Neural cell (in vitro differentiated cells): ENCODE measurements around the gene AGT.

Experiments
- EP300 ChIP-seq: fragments of 450-650 bp; conservative IDR thresholded peaks from 2 replicates; pipeline ENCODE4 v1.6.1; 2014; ENCODE audit warnings: antibody characterized with exemption, mild to moderate bottlenecking, moderate library complexity; ENCODE audit not compliant: poor library complexity, severe bottlenecking
- EZH2 ChIP-seq: fragments of 200-600, 300-800 bp; shearing (Covaris generic), sonication (generic); IDR thresholded peaks from 2 replicates; pipeline ENCODE4 v1.6.1; 2014; ENCODE audit warnings: antibody characterized with exemption, low read length, borderline replicate concordance, mild to moderate bottlenecking; ENCODE audit not compliant: insufficient read depth, poor library complexity, severe bottlenecking
- RAD21 ChIP-seq: fragments of 450-650 bp; conservative IDR thresholded peaks from 2 replicates; pipeline ENCODE4 v1.6.1; 2014; ENCODE audit warnings: antibody characterized with exemption, mild to moderate bottlenecking, moderate library complexity
- SMC3 ChIP-seq: fragments of 450-650 bp; conservative IDR thresholded peaks from 2 replicates; pipeline ENCODE4 v1.6.1; 2014; ENCODE audit warnings: antibody characterized with exemption, mild to moderate bottlenecking, moderate library complexity; ENCODE audit not compliant: poor library complexity
- TAF1 ChIP-seq: IDR thresholded peaks from 2 replicates; pipeline ENCODE4 v1.6.1; 2012; ENCODE audit warnings: low read depth
- TF ChIP-seq, protein P1 (sequence below): fragments of 450-650 bp; IDR thresholded peaks from 2 replicates; pipeline ENCODE4 v1.5.1; 2014; ENCODE audit warnings: antibody characterized with exemption, mild to moderate bottlenecking, moderate library complexity; ENCODE audit not compliant: poor library complexity, severe bottlenecking
- TF ChIP-seq, protein P2 (sequence below): IDR thresholded peaks from 2 replicates; pipeline ENCODE4 v1.6.1; 2012; ENCODE audit warnings: borderline replicate concordance

DNA sequence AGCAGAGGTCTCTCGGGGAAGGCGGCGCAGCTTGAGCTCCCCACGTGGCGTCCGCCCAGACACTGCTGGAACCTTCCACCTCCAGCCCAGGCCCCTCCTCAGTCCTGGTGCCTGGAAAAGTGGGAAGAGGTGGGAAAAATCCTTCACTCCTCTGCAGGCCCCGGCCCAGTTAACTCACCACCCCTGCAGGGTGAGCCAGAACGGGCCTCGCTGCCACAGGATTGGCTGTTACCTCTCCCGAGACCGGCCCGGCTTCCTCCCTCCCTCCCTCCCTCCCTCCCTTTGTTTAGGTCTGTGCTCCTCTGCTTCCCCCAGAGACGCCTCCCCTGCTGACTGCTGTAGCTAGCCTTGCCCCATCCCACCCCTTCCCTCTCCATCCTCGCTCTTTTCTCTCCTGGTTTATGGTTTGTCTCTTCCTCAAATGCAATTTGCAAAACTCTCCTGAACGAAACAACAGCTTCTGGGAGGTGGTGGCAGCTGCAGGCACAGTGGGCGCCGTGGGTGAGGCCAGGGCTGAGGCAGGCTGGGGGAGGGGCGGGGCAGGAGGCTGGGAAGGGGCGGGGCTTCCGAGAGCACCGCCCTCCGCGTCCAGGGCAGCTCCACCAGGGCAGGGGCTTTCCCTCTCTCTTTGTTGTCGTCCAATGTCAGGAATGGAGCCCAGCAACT, 39.8 kb upstream of the AGT start:
- TF ChIP-seq, protein P1, sequence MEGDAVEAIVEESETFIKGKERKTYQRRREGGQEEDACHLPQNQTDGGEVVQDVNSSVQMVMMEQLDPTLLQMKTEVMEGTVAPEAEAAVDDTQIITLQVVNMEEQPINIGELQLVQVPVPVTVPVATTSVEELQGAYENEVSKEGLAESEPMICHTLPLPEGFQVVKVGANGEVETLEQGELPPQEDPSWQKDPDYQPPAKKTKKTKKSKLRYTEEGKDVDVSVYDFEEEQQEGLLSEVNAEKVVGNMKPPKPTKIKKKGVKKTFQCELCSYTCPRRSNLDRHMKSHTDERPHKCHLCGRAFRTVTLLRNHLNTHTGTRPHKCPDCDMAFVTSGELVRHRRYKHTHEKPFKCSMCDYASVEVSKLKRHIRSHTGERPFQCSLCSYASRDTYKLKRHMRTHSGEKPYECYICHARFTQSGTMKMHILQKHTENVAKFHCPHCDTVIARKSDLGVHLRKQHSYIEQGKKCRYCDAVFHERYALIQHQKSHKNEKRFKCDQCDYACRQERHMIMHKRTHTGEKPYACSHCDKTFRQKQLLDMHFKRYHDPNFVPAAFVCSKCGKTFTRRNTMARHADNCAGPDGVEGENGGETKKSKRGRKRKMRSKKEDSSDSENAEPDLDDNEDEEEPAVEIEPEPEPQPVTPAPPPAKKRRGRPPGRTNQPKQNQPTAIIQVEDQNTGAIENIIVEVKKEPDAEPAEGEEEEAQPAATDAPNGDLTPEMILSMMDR = no peak
- TF ChIP-seq EP300 = no peak
- TF ChIP-seq SMC3 = no peak
- TF ChIP-seq RAD21 = no peak
- TF ChIP-seq EZH2 = no peak
- TF ChIP-seq, protein P2, sequence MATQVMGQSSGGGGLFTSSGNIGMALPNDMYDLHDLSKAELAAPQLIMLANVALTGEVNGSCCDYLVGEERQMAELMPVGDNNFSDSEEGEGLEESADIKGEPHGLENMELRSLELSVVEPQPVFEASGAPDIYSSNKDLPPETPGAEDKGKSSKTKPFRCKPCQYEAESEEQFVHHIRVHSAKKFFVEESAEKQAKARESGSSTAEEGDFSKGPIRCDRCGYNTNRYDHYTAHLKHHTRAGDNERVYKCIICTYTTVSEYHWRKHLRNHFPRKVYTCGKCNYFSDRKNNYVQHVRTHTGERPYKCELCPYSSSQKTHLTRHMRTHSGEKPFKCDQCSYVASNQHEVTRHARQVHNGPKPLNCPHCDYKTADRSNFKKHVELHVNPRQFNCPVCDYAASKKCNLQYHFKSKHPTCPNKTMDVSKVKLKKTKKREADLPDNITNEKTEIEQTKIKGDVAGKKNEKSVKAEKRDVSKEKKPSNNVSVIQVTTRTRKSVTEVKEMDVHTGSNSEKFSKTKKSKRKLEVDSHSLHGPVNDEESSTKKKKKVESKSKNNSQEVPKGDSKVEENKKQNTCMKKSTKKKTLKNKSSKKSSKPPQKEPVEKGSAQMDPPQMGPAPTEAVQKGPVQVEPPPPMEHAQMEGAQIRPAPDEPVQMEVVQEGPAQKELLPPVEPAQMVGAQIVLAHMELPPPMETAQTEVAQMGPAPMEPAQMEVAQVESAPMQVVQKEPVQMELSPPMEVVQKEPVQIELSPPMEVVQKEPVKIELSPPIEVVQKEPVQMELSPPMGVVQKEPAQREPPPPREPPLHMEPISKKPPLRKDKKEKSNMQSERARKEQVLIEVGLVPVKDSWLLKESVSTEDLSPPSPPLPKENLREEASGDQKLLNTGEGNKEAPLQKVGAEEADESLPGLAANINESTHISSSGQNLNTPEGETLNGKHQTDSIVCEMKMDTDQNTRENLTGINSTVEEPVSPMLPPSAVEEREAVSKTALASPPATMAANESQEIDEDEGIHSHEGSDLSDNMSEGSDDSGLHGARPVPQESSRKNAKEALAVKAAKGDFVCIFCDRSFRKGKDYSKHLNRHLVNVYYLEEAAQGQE = no peak
- TF ChIP-seq TAF1 = no peak
